IMR-90 (cell line): ENCODE measurements around the gene ANKMY2. TPM values are rescaled to one million over a fixed set of nuclear protein-coding genes. Genes with fewer than 3 reads are reported as not detected.

Source experiments
- CEBPB ChIP-seq: IDR thresholded peaks from 2 replicates; pipeline ENCODE4 v1.6.1; 2012; ENCODE audit warnings: low read depth, low read length, improper control_type of control experiment
- SMC3 ChIP-seq: fragments of 150-350 bp; IDR thresholded peaks from 2 replicates; pipeline ENCODE4 v1.6.1; 2016; ENCODE audit warnings: low read depth, mild to moderate bottlenecking, antibody characterized with exemption, low read length, moderate library complexity
- polyA plus RNA-seq, 3 experiments: library from polyadenylated mRNA; depleted of rRNA; stranded (reverse); fragments of >200 nt; gene quantifications; 2 replicates each; pipeline ENCODE4 v1.2.3, GENCODE V29; 2012; ENCODE audit warnings: low replicate concordance in 1 of 3
- total RNA-seq: library from RNA; depleted of rRNA; stranded (reverse); fragments of >200 nt; gene quantifications from 2 replicates; pipeline ENCODE4 v1.2.3, GENCODE V29; 2012
- TF ChIP-seq, protein P1 (sequence below): fragments of 150-350 bp; IDR thresholded peaks from 2 replicates; pipeline ENCODE4 v1.6.1; 2016; ENCODE audit warnings: low read depth, mild to moderate bottlenecking, low read length, moderate library complexity, borderline replicate concordance

The ANKMY2 gene
- total and polyA plus RNA-seq, 2 of the 4 experiments (the other 2 are of a cell fraction) = 19.5 to 41.9 TPM

- TF ChIP-seq, protein P1, sequence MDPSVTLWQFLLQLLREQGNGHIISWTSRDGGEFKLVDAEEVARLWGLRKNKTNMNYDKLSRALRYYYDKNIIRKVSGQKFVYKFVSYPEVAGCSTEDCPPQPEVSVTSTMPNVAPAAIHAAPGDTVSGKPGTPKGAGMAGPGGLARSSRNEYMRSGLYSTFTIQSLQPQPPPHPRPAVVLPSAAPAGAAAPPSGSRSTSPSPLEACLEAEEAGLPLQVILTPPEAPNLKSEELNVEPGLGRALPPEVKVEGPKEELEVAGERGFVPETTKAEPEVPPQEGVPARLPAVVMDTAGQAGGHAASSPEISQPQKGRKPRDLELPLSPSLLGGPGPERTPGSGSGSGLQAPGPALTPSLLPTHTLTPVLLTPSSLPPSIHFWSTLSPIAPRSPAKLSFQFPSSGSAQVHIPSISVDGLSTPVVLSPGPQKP = no peak
- TF ChIP-seq SMC3 (peak; percentile 33; the same call in 1 of the 2 replicates), CEBPB (peak; percentile 100)
Observed at GRCh38 chr7:16668049-16668858, 22.7 kb upstream of the ANKMY2 start (continued).
